Loucy (cell line): ENCODE data around the gene GOLGA6D.

Experiments
- EZH2phosphoT487 ChIP-seq: fragments of 200-600 bp; IDR thresholded peaks from 2 replicates; pipeline ENCODE4 v1.6.1; 2018; ENCODE audit warnings: antibody characterized with exemption, mild to moderate bottlenecking, moderate library complexity, borderline replicate concordance
- TF ChIP-seq, protein P1 (sequence below): fragments of 200-600 bp; sonication (generic); conservative IDR thresholded peaks from 2 replicates; pipeline ENCODE4 v1.5.1; 2014; ENCODE audit warnings: mild to moderate bottlenecking, antibody characterized with exemption, low read length

DNA sequence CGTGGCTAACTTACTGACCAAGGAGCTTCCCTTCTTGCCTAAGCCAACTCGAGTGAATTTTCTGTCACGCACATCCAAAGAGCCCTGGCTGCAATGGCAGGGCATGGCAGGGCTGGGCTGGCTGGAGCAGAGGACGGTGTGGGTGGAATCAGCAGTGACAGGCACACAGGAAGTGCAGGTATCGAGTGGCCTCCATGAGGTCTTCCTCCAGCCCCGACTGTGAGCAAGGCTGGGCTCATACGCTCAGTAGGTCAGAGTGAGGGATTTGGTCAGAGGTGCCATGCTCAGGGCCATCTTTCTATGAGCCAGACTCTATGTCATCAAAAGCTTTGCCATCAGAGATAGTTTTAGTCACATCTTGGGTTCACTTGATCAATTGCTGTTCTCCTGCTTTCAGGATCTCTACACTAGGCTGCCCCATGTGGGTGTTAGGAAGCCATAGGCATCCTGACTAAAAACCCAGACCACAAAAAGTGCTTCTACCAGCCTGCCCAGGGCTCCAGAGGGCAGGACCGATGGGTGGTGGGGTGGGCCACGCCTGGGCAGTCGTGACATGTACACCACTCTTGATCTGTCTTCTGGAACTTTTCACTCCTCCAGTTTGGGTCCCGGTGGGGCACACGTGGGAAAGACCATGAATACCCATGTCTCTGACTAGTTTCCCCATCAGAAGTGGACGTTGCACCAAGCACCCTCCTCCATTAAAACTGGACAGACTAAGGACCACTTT is 30.6 kb downstream of the GOLGA6D start:
- TF ChIP-seq, protein P1, sequence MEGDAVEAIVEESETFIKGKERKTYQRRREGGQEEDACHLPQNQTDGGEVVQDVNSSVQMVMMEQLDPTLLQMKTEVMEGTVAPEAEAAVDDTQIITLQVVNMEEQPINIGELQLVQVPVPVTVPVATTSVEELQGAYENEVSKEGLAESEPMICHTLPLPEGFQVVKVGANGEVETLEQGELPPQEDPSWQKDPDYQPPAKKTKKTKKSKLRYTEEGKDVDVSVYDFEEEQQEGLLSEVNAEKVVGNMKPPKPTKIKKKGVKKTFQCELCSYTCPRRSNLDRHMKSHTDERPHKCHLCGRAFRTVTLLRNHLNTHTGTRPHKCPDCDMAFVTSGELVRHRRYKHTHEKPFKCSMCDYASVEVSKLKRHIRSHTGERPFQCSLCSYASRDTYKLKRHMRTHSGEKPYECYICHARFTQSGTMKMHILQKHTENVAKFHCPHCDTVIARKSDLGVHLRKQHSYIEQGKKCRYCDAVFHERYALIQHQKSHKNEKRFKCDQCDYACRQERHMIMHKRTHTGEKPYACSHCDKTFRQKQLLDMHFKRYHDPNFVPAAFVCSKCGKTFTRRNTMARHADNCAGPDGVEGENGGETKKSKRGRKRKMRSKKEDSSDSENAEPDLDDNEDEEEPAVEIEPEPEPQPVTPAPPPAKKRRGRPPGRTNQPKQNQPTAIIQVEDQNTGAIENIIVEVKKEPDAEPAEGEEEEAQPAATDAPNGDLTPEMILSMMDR = no peak
- no peak for TF ChIP-seq EZH2phosphoT487
